SK-N-SH (cell line): ENCODE measurements around the gene MAP7D3. TPM values are rescaled to one million over a fixed set of nuclear protein-coding genes. Genes with fewer than 3 reads are reported as not detected.

ENCODE experiments used
- CTCF ChIA-PET: fragments of 300-600, 350-600 bp; formaldehyde crosslinking; extraction: SDS; loops from one replicate; lab custom pipeline; 2021; lab: Yijun Ruan, JAX
- POLR2A ChIA-PET: fragments of 350-600 bp; sonication (Branson Sonifier 250); formaldehyde crosslinking; extraction: SDS; loops from one replicate; lab custom pipeline; 2020; ENCODE audit warnings: antibody characterized with exemption, inconsistent platforms; lab: Yijun Ruan, JAX
- DNase-seq: peaks from one replicate; pipeline ENCODE4 v3.0.0; 2012
- H2AFZ ChIP-seq: fragments of 200-600 bp; sonication (generic); 2 replicates; pipeline ENCODE4 v1.8.1; 2016; ENCODE audit warnings: antibody characterized with exemption, mild to moderate bottlenecking, low read depth
- H3F3A ChIP-seq: fragments of 200-600 bp; sonication (generic); replicated peaks from 2 replicates; pipeline ENCODE3; 2016; ENCODE audit warnings: antibody characterized with exemption, mild to moderate bottlenecking; ENCODE audit not compliant: insufficient read depth
- H3K27ac ChIP-seq, 2 experiments: fragments of 200-500 bp in 1 of 2; fragments of 200-600 bp in 1 of 2; sonication (Bioruptor generic) in 1 of 2; sonication (generic), shearing (Covaris generic) in 1 of 2; 2 replicates each; pipeline versions ENCODE4 v1.5.1 to v1.6.1; 2014 to 2016; ENCODE audit warnings: low read depth in 2 of 2, inconsistent platforms in 1 of 2, low read length in 1 of 2, mild to moderate bottlenecking in 1 of 2, mixed read lengths in 1 of 2
- H3K27me3 ChIP-seq: fragments of 200-600 bp; sonication (generic), shearing (Covaris generic); 2 replicates; pipeline ENCODE4 v1.6.1; 2016; ENCODE audit warnings: mixed run types; ENCODE audit not compliant: insufficient read depth
- H3K36me3 ChIP-seq, 2 experiments: fragments of 200-500 bp in 1 of 2; fragments of 200-600 bp in 1 of 2; sonication (Bioruptor generic) in 1 of 2; sonication (generic) in 1 of 2; replicated peaks in 1 of 2; 2 replicates each; pipeline versions ENCODE3 to v1.5.1; 2014 to 2016; ENCODE audit warnings: low read length in 1 of 2, mild to moderate bottlenecking in 1 of 2; ENCODE audit not compliant: insufficient read depth in 2 of 2, control insufficient read depth in 1 of 2
- H3K4me1 ChIP-seq, 2 experiments: fragments of 200-500 bp in 1 of 2; fragments of 200-600 bp in 1 of 2; sonication (Bioruptor generic) in 1 of 2; sonication (generic), shearing (Covaris generic) in 1 of 2; 2 replicates each; pipeline versions ENCODE4 v1.5.1 to v1.6.1; 2014 to 2016; ENCODE audit warnings: low read depth in 1 of 2, low read length in 1 of 2, mixed run types in 1 of 2; ENCODE audit not compliant: insufficient read depth in 2 of 2, control insufficient read depth in 1 of 2
- H3K4me2 ChIP-seq: fragments of 200-600 bp; sonication (generic), shearing (Covaris generic); 2 replicates; pipeline ENCODE4 v1.6.1; 2017; ENCODE audit warnings: mixed run types
- H3K4me3 ChIP-seq, 2 experiments: fragments of 200-500 bp in 1 of 2; fragments of 200-600 bp in 1 of 2; sonication (Bioruptor generic) in 1 of 2; sonication (generic), shearing (Covaris generic) in 1 of 2; 2 replicates each; pipeline versions ENCODE4 v1.5.1 to v1.8.1; 2014 to 2016; ENCODE audit warnings: low read depth in 2 of 2, inconsistent platforms in 1 of 2, low read length in 1 of 2, mild to moderate bottlenecking in 1 of 2, mixed read lengths in 1 of 2, moderate library complexity in 1 of 2
- H3K79me2 ChIP-seq: fragments of 200-600 bp; sonication (generic); 2 replicates; pipeline ENCODE4 v1.8.1; 2017; ENCODE audit warnings: mild to moderate bottlenecking; ENCODE audit not compliant: insufficient read depth
- H3K9ac ChIP-seq: fragments of 200-600 bp; sonication (generic); 2 replicates; pipeline ENCODE4 v1.6.1; 2017; ENCODE audit warnings: mixed run types
- H3K9me2 ChIP-seq: fragments of 200-600 bp; sonication (generic); 2 replicates; pipeline ENCODE4 v1.6.1; 2017; ENCODE audit warnings: mixed run types
- H3K9me3 ChIP-seq: fragments of 200-600 bp; sonication (generic); 2 replicates; pipeline ENCODE4 v1.6.1; 2017; ENCODE audit warnings: mixed run types, mild to moderate bottlenecking, moderate library complexity
- H4K20me1 ChIP-seq: fragments of 200-600 bp; sonication (generic); 2 replicates; pipeline ENCODE4 v1.6.1; 2017; ENCODE audit warnings: mild to moderate bottlenecking, mixed run types; ENCODE audit not compliant: insufficient read depth
- CHD2 ChIP-seq: fragments of 150-350 bp; IDR thresholded peaks from 2 replicates; pipeline ENCODE4 v1.6.1; 2018; ENCODE audit warnings: low read length; ENCODE audit not compliant: partially characterized antibody
- CTCF ChIP-seq: fragments of 200-600 bp; sonication (generic); IDR thresholded peaks from 2 replicates; pipeline ENCODE4 v1.6.1; 2017; ENCODE audit warnings: antibody characterized with exemption, mild to moderate bottlenecking, moderate library complexity
- ELF1 ChIP-seq: IDR thresholded peaks from 2 replicates; pipeline ENCODE4 v1.4.0; 2012
- EP300 ChIP-seq, 2 experiments: IDR thresholded peaks; 2 replicates each; pipeline versions ENCODE4 v1.4.0 to v1.6.1; 2012; ENCODE audit warnings: borderline replicate concordance in 1 of 2, low read depth in 1 of 2, low read length in 1 of 2
- FOXJ3 ChIP-seq: sonication (generic); formaldehyde crosslinking; IDR thresholded peaks from 2 replicates; pipeline ENCODE4 v1.5.1; 2020; ENCODE audit warnings: mild to moderate bottlenecking, missing genetic modification reagents
- FOXM1 ChIP-seq: IDR thresholded peaks from 2 replicates; pipeline ENCODE4 v1.4.0; 2012; ENCODE audit warnings: low read depth, mild to moderate bottlenecking
- GABPA ChIP-seq: IDR thresholded peaks from 2 replicates; pipeline ENCODE4 v1.4.0; 2012; ENCODE audit warnings: low read depth, mild to moderate bottlenecking
- GATA2 ChIP-seq: sonication (generic); formaldehyde crosslinking; IDR thresholded peaks from 2 replicates; pipeline ENCODE4 v1.5.0; 2020; ENCODE audit warnings: mild to moderate bottlenecking, missing genetic modification reagents
- IRF3 ChIP-seq: fragments of 150-350 bp; IDR thresholded peaks from 2 replicates; pipeline ENCODE4 v1.6.1; 2016; ENCODE audit warnings: mild to moderate bottlenecking, low read depth, low read length
- JUND ChIP-seq: IDR thresholded peaks from 2 replicates; pipeline ENCODE4 v1.4.0; 2012
- MAX ChIP-seq: IDR thresholded peaks from 2 replicates; pipeline ENCODE4 v1.4.0; 2012; ENCODE audit warnings: low read depth
- MEF2A ChIP-seq: IDR thresholded peaks from 2 replicates; pipeline ENCODE4 v1.4.0; 2012; ENCODE audit warnings: low read depth, borderline replicate concordance
- MXI1 ChIP-seq: IDR thresholded peaks from 2 replicates; pipeline ENCODE4 v1.6.1; 2012; ENCODE audit warnings: mild to moderate bottlenecking, low read depth, low read length, improper control_type of control experiment
- PBX3 ChIP-seq: IDR thresholded peaks from 2 replicates; pipeline ENCODE4; 2012
- POLR2AphosphoS5 ChIP-seq: IDR thresholded peaks from 2 replicates; pipeline ENCODE4 v1.6.1; 2012; ENCODE audit warnings: low read depth, low read length
- RAD21 ChIP-seq: IDR thresholded peaks from 2 replicates; pipeline ENCODE4 v1.6.1; 2012; ENCODE audit warnings: mild to moderate bottlenecking, low read length
- RFX5 ChIP-seq: IDR thresholded peaks from 2 replicates; pipeline ENCODE4 v1.6.1; 2012; ENCODE audit warnings: mild to moderate bottlenecking, improper control_type of control experiment, low read length
- SMC3 ChIP-seq: IDR thresholded peaks from 2 replicates; pipeline ENCODE4 v1.6.1; 2012; ENCODE audit warnings: low read depth, low read length, improper control_type of control experiment
- TAF1 ChIP-seq: IDR thresholded peaks from 2 replicates; pipeline ENCODE4 v1.6.1; 2012; ENCODE audit warnings: low read depth, mild to moderate bottlenecking, low read length, moderate library complexity, borderline replicate concordance
- TEAD4 ChIP-seq: IDR thresholded peaks from 2 replicates; pipeline ENCODE4 v1.4.0; 2012; ENCODE audit warnings: mild to moderate bottlenecking, borderline replicate concordance; ENCODE audit not compliant: insufficient read depth
- YY1 ChIP-seq: IDR thresholded peaks from 2 replicates; pipeline ENCODE4 v1.4.0; 2012; ENCODE audit warnings: low read depth, mild to moderate bottlenecking
- WGBS: methylation state at CpG from one replicate; pipeline ENCODE4 v1.1.6; 2017; ENCODE audit warnings: low lambda C conversion rate; 5-methylcytosine and 5-hydroxymethylcytosine counted together
- polyA plus RNA-seq, 3 experiments: library from polyadenylated mRNA; depleted of rRNA; stranded (reverse); fragments of >200 nt; gene quantifications; 2 replicates each; pipeline ENCODE4 v1.2.3, GENCODE V29; 2012

MAP7D3 gene
- polyA plus RNA-seq, 1 of the 3 experiments (the other 2 are of a cell fraction) = 5.8 TPM

- TF ChIP-seq PBX3 = no peak
- TF ChIP-seq MXI1 = no peak
- no peak for TF ChIP-seq IRF3
- no peak for TF ChIP-seq FOXM1
- no peak for TF ChIP-seq GABPA
- TF ChIP-seq CHD2 = no peak
- TF ChIP-seq FOXJ3 (CRISPR knock-in tag) = no peak
- TF ChIP-seq TEAD4 = no peak
- TF ChIP-seq TAF1 = no peak
- TF ChIP-seq, all 33 proteins: peak for 0
- DNase-seq = no peak
- CTCF ChIA-PET = interaction anchor here (4.9 kb wide), 1 partner anchor 183 kb away, joined by 42 read pairs; no protein-coding TSS in a partner anchor
Measured at GRCh38 chrX:136211766-136212556, 39.2 kb downstream of the MAP7D3 start.

GRCh38 chrX:136210806-136211205 is 40.4 kb downstream of the MAP7D3 start:
- Histone ChIP-seq H3K4me1 (no peaks in the 10 kb centered on the region; a peak in 1 of 4 replicates), H4K20me1 (no peaks in the 10 kb centered on the region)
- POLR2A ChIA-PET = no interaction called here
- no peak for TF ChIP-seq POLR2AphosphoS5
- no peak for TF ChIP-seq CHD2
- no peak for TF ChIP-seq RFX5
- TF ChIP-seq MEF2A = no peak
- no peak for TF ChIP-seq RAD21
- no peak for TF ChIP-seq FOXJ3 (CRISPR knock-in tag)
- TF ChIP-seq ELF1 = no peak
- no peak for TF ChIP-seq MAX
- no peak for TF ChIP-seq YY1
- no peak for TF ChIP-seq TEAD4
- no peak for TF ChIP-seq JUND
- no peak for TF ChIP-seq CTCF
- no peak for TF ChIP-seq GATA2 (CRISPR knock-in tag)
- TF ChIP-seq SMC3 = no peak
- no peak for TF ChIP-seq EP300 (IDR thresholded peaks at IDR 0.05; ENCODE audit: borderline replicate concordance in 1 of 2, low read depth in 1 of 2, low read length in 1 of 2)

More at GRCh38 chrX:136211766-136212556, 39.2 kb downstream of the MAP7D3 start:
- Histone ChIP-seq H3K4me2 (no peak overlapping the region), H3K4me3 (no peak overlapping the region), H3K9me2 (no peaks in the 10 kb centered on the region), H3F3A (peaks cover 6% of the 10 kb centered on the region), H3K9me3 (no peaks in the 10 kb centered on the region), H2AFZ (no peak overlapping the region), H3K36me3 (peaks cover 4 to 20% of the 10 kb centered on the region in 2 experiments), H3K27ac (no peak overlapping the region), H3K4me1 (no peaks in the 10 kb centered on the region; a peak in 1 of 4 replicates), H3K79me2 (no peaks in the 10 kb centered on the region), H4K20me1 (no peaks in the 10 kb centered on the region), H3K27me3 (peaks cover 6% of the 10 kb centered on the region; the same call in 1 of the 2 replicates), H3K9ac (no peak overlapping the region)
- POLR2A ChIA-PET = no interaction called here
- WGBS = 40% methylated on average over 7 of the region's 11 CpGs

More at GRCh38 chrX:136210806-136211205, 40.4 kb downstream of the MAP7D3 start:
- Histone ChIP-seq H3K9me3 (no peaks in the 10 kb centered on the region), H3K9me2 (no peaks in the 10 kb centered on the region), H3K36me3 (peaks cover 0 to 24% of the 10 kb centered on the region in 2 experiments), H3K9ac (no peak overlapping the region), H2AFZ (no peak overlapping the region), H3K4me2 (no peak overlapping the region), H3F3A (no peaks in the 10 kb centered on the region), H3K27me3 (peaks cover 6% of the 10 kb centered on the region; the same call in 1 of the 2 replicates), H3K4me3 (no peak overlapping the region), H3K27ac (no peak overlapping the region), H3K79me2 (no peaks in the 10 kb centered on the region)
- 54% methylated on average over 5 of the region's 5 CpGs for WGBS
- CTCF ChIA-PET = interaction anchor here (4.9 kb wide), 1 partner anchor 182 kb away, joined by 42 read pairs; no protein-coding TSS in a partner anchor
- DNase-seq = no peak
